ENCODE results near the gene FXYD6.

The FXYD6 gene

GRCh38 chr11:117883063-117883462, 6.6 kb upstream of the FXYD6 start:
- no peak for TF ChIP-seq FOXP2 (optimal IDR thresholded peaks at IDR 0.05; ENCODE audit: borderline replicate concordance, extremely low read depth, extremely low read length, insufficient read depth)
- TF ChIP-seq TAF1 (IDR thresholded peaks at IDR 0.05; ENCODE audit: borderline replicate concordance, insufficient read depth, low read length): no peak
- TF ChIP-seq REST (IDR thresholded peaks at IDR 0.05; ENCODE audit: insufficient read depth in 1 of 2, low read depth in 2 of 2, low read length in 2 of 2): no peak
- TF ChIP-seq POLR2AphosphoS5 (IDR thresholded peaks at IDR 0.05; ENCODE audit: low read depth, low read length): no peak
- TF ChIP-seq SIN3A (IDR thresholded peaks at IDR 0.05; ENCODE audit: borderline replicate concordance, insufficient read depth, low read length): no peak

GRCh38 chr11:117882311-117882905, 6.0 kb upstream of the FXYD6 start:
- TF ChIP-seq SIN3A (IDR thresholded peaks at IDR 0.05; ENCODE audit: borderline replicate concordance, insufficient read depth, low read length) (no peak), POLR2AphosphoS5 (IDR thresholded peaks at IDR 0.05; ENCODE audit: low read depth, low read length) (no peak), TAF1 (IDR thresholded peaks at IDR 0.05; ENCODE audit: borderline replicate concordance, insufficient read depth, low read length) (no peak), REST (IDR thresholded peaks at IDR 0.05; ENCODE audit: insufficient read depth in 1 of 2, low read depth in 2 of 2, low read length in 2 of 2) (no peak), FOXP2 (optimal IDR thresholded peaks at IDR 0.05; ENCODE audit: borderline replicate concordance, extremely low read depth, extremely low read length, insufficient read depth) (no peak)

- no peak for TF ChIP-seq SIN3A (IDR thresholded peaks at IDR 0.05; ENCODE audit: borderline replicate concordance, insufficient read depth, low read length)
- no peak for TF ChIP-seq FOXP2 (optimal IDR thresholded peaks at IDR 0.05; ENCODE audit: borderline replicate concordance, extremely low read depth, extremely low read length, insufficient read depth)
- TF ChIP-seq POLR2AphosphoS5 (IDR thresholded peaks at IDR 0.05; ENCODE audit: low read depth, low read length): no peak
- TF ChIP-seq REST (IDR thresholded peaks at IDR 0.05; ENCODE audit: insufficient read depth in 1 of 2, low read depth in 2 of 2, low read length in 2 of 2): no peak
- no peak for TF ChIP-seq TAF1 (IDR thresholded peaks at IDR 0.05; ENCODE audit: borderline replicate concordance, insufficient read depth, low read length)
These were observed 4.8 kb upstream of the FXYD6 start for GRCh38 chr11:117881217-117881616.

- no peak for TF ChIP-seq TAF1 (IDR thresholded peaks at IDR 0.05; ENCODE audit: borderline replicate concordance, insufficient read depth, low read length)
- TF ChIP-seq REST (IDR thresholded peaks at IDR 0.05; ENCODE audit: insufficient read depth in 1 of 2, low read depth in 2 of 2, low read length in 2 of 2): no peak
- TF ChIP-seq SIN3A (IDR thresholded peaks at IDR 0.05; ENCODE audit: borderline replicate concordance, insufficient read depth, low read length): no peak
- no peak for TF ChIP-seq FOXP2 (optimal IDR thresholded peaks at IDR 0.05; ENCODE audit: borderline replicate concordance, extremely low read depth, extremely low read length, insufficient read depth)
- no peak for TF ChIP-seq POLR2AphosphoS5 (IDR thresholded peaks at IDR 0.05; ENCODE audit: low read depth, low read length)
These were observed 3.3 kb upstream of the FXYD6 start for GRCh38 chr11:117879516-117880480.
